GM23338 (cell line): ENCODE measurements around the gene HOXA9. TPM values are rescaled to one million over a fixed set of nuclear protein-coding genes. Genes with fewer than 3 reads are reported as not detected.

Source experiments
- ATAC-seq: fragments of 200-7000 bp; cut with Tn5 transposase; 3 replicates; pipeline ENCODE4 v1.9.1; 2020
- DNase-seq: peaks from one replicate; pipeline ENCODE4 v3.0.0-alpha.2; 2015; ENCODE audit warnings: low spot score
- H2AFZ ChIP-seq: fragments of 200-600 bp; sonication (generic); 2 replicates; pipeline ENCODE4 v1.8.0; 2016; ENCODE audit warnings: antibody characterized with exemption, mild to moderate bottlenecking, moderate library complexity
- H3F3A ChIP-seq: fragments of 200-600 bp; sonication (generic); replicated peaks from 2 replicates; pipeline ENCODE4 v1.8.0; 2017; ENCODE audit warnings: antibody characterized with exemption, mixed run types, low read depth
- H3K27ac ChIP-seq: fragments of 200-600 bp; sonication (generic); 2 replicates; pipeline ENCODE4 v1.6.1; 2016; ENCODE audit warnings: low read depth
- H3K27me3 ChIP-seq: fragments of 200-600 bp; sonication (generic); 2 replicates; pipeline ENCODE4 v1.8.0; 2016; ENCODE audit warnings: mild to moderate bottlenecking, mixed run types, moderate library complexity; ENCODE audit not compliant: insufficient read depth
- H3K36me3 ChIP-seq: fragments of 200-600 bp; sonication (generic); 2 replicates; pipeline ENCODE4 v1.8.0; 2016; ENCODE audit warnings: mild to moderate bottlenecking; ENCODE audit not compliant: insufficient read depth
- H3K4me1 ChIP-seq: fragments of 200-600 bp; sonication (generic); 2 replicates; pipeline ENCODE4 v1.8.0; 2016; ENCODE audit warnings: mild to moderate bottlenecking, moderate library complexity; ENCODE audit not compliant: insufficient read depth
- H3K4me2 ChIP-seq: fragments of 200-600 bp; sonication (generic); 2 replicates; pipeline ENCODE4 v1.7.1; 2017; ENCODE audit warnings: mixed run types
- H3K4me3 ChIP-seq: fragments of 200-600 bp; sonication (generic); 2 replicates; pipeline ENCODE4 v1.6.1; 2016; ENCODE audit warnings: mixed run types
- H3K79me2 ChIP-seq: fragments of 200-600 bp; sonication (generic); replicated peaks from 2 replicates; pipeline ENCODE4 v1.8.0; 2017; ENCODE audit warnings: mild to moderate bottlenecking; ENCODE audit not compliant: insufficient read depth
- H3K9me2 ChIP-seq: fragments of 200-600 bp; sonication (generic); 2 replicates; pipeline ENCODE4 v1.8.0; 2017; ENCODE audit not compliant: insufficient read depth
- H4K20me1 ChIP-seq: fragments of 200-600 bp; sonication (generic); replicated peaks from 2 replicates; pipeline ENCODE4 v1.8.0; 2017; ENCODE audit warnings: mild to moderate bottlenecking; ENCODE audit not compliant: insufficient read depth
- H3K27ac Mint-ChIP-seq: 2 replicates; pipeline ENCODE4 v1.8.0; 2020; ENCODE audit warnings: inconsistent platforms, mild to moderate bottlenecking, moderate library complexity, mixed read lengths
- H3K27me3 Mint-ChIP-seq: 3 replicates; pipeline ENCODE4 v1.8.0; 2022; ENCODE audit warnings: low read depth, mild to moderate bottlenecking, moderate library complexity, mixed read lengths, inconsistent platforms; ENCODE audit not compliant: insufficient read depth, poor library complexity
- H3K36me3 Mint-ChIP-seq: 3 replicates; pipeline ENCODE4 v1.8.0; 2021; ENCODE audit warnings: low read depth, mild to moderate bottlenecking, inconsistent platforms, moderate library complexity, mixed read lengths
- H3K4me1 Mint-ChIP-seq: 3 replicates; pipeline ENCODE4 v1.8.0; 2020; ENCODE audit warnings: mild to moderate bottlenecking, inconsistent platforms, mixed read lengths
- H3K4me3 Mint-ChIP-seq: 3 replicates; pipeline ENCODE4 v1.8.0; 2021; ENCODE audit warnings: moderate library complexity, mild to moderate bottlenecking, inconsistent platforms, mixed read lengths
- H3K9me3 Mint-ChIP-seq: 3 replicates; pipeline ENCODE4 v1.8.0; 2020; ENCODE audit warnings: moderate library complexity, mild to moderate bottlenecking, inconsistent platforms, mixed read lengths
- EZH2 ChIP-seq: fragments of 200-600 bp; sonication (generic); IDR thresholded peaks from one replicate; pipeline ENCODE4 v1.8.0; 2017; ENCODE audit warnings: antibody characterized with exemption, mild to moderate bottlenecking, low read depth; ENCODE audit not compliant: unreplicated experiment
- EZH2phosphoT487 ChIP-seq: fragments of 200-600 bp; sonication (generic); IDR thresholded peaks from one replicate; pipeline ENCODE4 v1.8.1; 2018; ENCODE audit warnings: antibody characterized with exemption; ENCODE audit not compliant: unreplicated experiment
- JUNB ChIP-seq: IDR thresholded peaks from one replicate; pipeline ENCODE4 v1.6.1; 2016; ENCODE audit warnings: antibody characterized with exemption; ENCODE audit not compliant: unreplicated experiment
- NANOG ChIP-seq: IDR thresholded peaks from 2 replicates; pipeline ENCODE4 v1.6.1; 2016; ENCODE audit warnings: antibody characterized with exemption, borderline replicate concordance
- POLR2AphosphoS5 ChIP-seq: IDR thresholded peaks from 2 replicates; pipeline ENCODE4 v1.6.1; 2016; ENCODE audit warnings: antibody characterized with exemption, low read depth
- STAT1 ChIP-seq: IDR thresholded peaks from one replicate; pipeline ENCODE4 v1.6.1; 2016; ENCODE audit warnings: antibody characterized with exemption; ENCODE audit not compliant: unreplicated experiment
- polyA plus RNA-seq: library from polyadenylated mRNA; unstranded; fragments of >200 nt; fragmentation: Nextera tagmentation; extraction: Ambion mirVana; gene quantifications from 2 replicates; pipeline ENCODE4 v1.2.1, GENCODE V29; 2016
- total RNA-seq: library from RNA; depleted of rRNA; stranded (reverse); fragments of >200 nt; shearing (Covaris generic); gene quantifications from 2 replicates; pipeline ENCODE4 v1.2.3, GENCODE V29; 2014
- TF ChIP-seq, protein P1 (sequence below), 2 experiments: fragments of 200-600 bp in 1 of 2; sonication (generic) in 1 of 2; conservative IDR thresholded peaks; 2 replicates each; pipeline versions ENCODE4 v1.5.1 to v1.6.1; 2016 to 2017; ENCODE audit warnings: antibody characterized with exemption in 2 of 2, low read depth in 2 of 2, mild to moderate bottlenecking in 2 of 2, moderate library complexity in 1 of 2
- TF ChIP-seq, protein P2 (sequence below): IDR thresholded peaks from 2 replicates; pipeline ENCODE4 v1.6.1; 2016; ENCODE audit warnings: antibody characterized with exemption

HOXA9 gene
- total and polyA plus RNA-seq, 2 experiments from 2014 or later, result not detected

DNA sequence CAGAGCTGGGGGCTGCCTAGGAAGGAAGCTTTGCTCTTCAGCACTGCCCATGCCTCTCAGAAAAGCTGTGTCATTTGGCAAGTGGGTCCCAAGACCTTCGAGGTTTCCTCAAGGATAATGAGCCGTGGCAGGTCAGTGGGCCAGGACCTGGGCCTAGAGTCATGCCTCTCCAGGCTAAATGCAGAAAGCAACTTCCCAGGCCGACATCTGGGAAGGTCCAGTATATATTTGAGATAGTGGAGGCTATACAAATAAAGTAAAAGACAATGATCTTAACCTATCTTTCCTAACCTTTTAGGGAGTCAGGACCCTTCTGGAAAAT lies 11.1 kb upstream of the HOXA9 start:
- H3K9me2 ChIP-seq, result no peaks in the 10 kb centered on the region
- H3K79me2 ChIP-seq, result no peaks in the 10 kb centered on the region
- peaks cover 22% of the 10 kb centered on the region for H3K4me1 Mint-ChIP-seq
- no peak for DNase-seq
- no peak overlapping the region for H2AFZ ChIP-seq
- H3K4me3 Mint-ChIP-seq, result no peak overlapping the region
- peaks cover 95% of the 10 kb centered on the region for H3K27me3 Mint-ChIP-seq
- no peak overlapping the region for H3K27ac Mint-ChIP-seq
- no peaks in the 10 kb centered on the region for H3K36me3 ChIP-seq
- H4K20me1 ChIP-seq, result peaks cover 52% of the 10 kb centered on the region
- H3K4me2 ChIP-seq, result no peak overlapping the region
- H3K4me1 ChIP-seq, result peaks cover 36% of the 10 kb centered on the region
- peaks cover 42% of the 10 kb centered on the region for H3F3A ChIP-seq
- ATAC-seq, result no peak
- H3K4me3 ChIP-seq, result no peak overlapping the region
- H3K27ac ChIP-seq, result no peak overlapping the region
- no peak for TF ChIP-seq POLR2AphosphoS5
- TF ChIP-seq, protein P1, sequence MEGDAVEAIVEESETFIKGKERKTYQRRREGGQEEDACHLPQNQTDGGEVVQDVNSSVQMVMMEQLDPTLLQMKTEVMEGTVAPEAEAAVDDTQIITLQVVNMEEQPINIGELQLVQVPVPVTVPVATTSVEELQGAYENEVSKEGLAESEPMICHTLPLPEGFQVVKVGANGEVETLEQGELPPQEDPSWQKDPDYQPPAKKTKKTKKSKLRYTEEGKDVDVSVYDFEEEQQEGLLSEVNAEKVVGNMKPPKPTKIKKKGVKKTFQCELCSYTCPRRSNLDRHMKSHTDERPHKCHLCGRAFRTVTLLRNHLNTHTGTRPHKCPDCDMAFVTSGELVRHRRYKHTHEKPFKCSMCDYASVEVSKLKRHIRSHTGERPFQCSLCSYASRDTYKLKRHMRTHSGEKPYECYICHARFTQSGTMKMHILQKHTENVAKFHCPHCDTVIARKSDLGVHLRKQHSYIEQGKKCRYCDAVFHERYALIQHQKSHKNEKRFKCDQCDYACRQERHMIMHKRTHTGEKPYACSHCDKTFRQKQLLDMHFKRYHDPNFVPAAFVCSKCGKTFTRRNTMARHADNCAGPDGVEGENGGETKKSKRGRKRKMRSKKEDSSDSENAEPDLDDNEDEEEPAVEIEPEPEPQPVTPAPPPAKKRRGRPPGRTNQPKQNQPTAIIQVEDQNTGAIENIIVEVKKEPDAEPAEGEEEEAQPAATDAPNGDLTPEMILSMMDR (conservative IDR thresholded peaks at IDR 0.05; ENCODE audit: low read depth in 2 of 2), result no peak
- TF ChIP-seq, protein P2, sequence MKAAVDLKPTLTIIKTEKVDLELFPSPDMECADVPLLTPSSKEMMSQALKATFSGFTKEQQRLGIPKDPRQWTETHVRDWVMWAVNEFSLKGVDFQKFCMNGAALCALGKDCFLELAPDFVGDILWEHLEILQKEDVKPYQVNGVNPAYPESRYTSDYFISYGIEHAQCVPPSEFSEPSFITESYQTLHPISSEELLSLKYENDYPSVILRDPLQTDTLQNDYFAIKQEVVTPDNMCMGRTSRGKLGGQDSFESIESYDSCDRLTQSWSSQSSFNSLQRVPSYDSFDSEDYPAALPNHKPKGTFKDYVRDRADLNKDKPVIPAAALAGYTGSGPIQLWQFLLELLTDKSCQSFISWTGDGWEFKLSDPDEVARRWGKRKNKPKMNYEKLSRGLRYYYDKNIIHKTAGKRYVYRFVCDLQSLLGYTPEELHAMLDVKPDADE, result no peak
- no peak for TF ChIP-seq JUNB
- no peak for TF ChIP-seq NANOG
- peaks cover 100% of the 10 kb centered on the region for H3K27me3 ChIP-seq
- H3K9me3 Mint-ChIP-seq, result peaks cover 8% of the 10 kb centered on the region; the same call in 2 of the 3 replicates
- H3K36me3 Mint-ChIP-seq, result no peaks in the 10 kb centered on the region; the same call in 2 of the 3 replicates

DNA sequence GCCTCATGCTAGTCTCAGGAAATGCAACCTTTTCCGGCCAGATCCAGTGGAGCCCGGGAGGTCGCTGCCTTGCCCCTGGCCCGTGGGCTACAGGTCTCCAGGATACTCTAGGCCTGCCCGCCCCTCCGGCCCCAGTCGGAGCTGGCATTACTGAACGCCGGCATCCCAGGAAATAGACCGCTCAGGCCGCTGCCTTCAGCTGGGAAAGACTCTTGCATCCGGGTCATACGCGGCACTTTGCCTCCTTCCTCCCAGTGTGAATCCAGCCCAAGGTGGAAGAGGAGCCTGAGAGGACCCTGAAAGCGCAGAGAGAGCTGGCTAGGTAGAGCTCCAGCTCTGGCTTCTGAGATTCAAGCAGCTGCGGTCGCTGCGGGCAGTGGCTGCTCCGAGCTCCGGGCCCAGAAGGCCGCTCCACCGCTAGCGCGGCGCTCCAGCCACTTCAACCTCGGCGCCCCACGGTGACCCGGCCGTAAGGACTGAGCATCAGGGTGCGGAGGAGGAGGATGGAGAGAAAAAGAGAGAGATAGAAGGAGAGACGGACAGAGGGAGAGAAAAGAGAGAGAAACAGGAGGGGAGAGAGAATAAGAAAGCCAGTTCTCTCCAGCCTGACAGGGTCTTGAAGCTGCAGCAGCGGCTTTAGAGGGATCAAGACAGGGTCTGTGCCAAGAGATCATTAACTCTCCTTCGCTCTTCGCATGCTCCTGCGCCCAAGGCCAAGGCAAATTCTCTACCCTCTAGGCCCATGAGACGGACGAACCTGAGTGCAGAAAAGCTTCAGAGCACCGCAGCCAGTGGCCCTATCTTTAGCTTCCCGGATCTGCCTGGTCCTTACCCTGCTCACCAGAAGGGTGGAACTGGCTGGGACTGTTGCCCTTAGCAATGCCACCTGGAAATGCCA lies 10.5 kb upstream of the HOXA9 start:
- Mint-ChIP-seq H3K36me3 (no peaks in the 10 kb centered on the region; the same call in 2 of the 3 replicates), H3K27me3 (peaks cover 95% of the 10 kb centered on the region), H3K9me3 (peaks cover 10% of the 10 kb centered on the region; the same call in 2 of the 3 replicates), H3K27ac (no peak overlapping the region), H3K4me3 (no peak overlapping the region), H3K4me1 (peaks cover 22% of the 10 kb centered on the region)
- Histone ChIP-seq H3K4me1 (peaks cover 36% of the 10 kb centered on the region), H4K20me1 (peaks cover 53% of the 10 kb centered on the region), H3K27me3 (peaks cover 100% of the 10 kb centered on the region), H3K27ac (no peak overlapping the region), H3K79me2 (no peaks in the 10 kb centered on the region), H3K36me3 (no peaks in the 10 kb centered on the region), H3F3A (peaks cover 47% of the 10 kb centered on the region), H3K4me3 (no peak overlapping the region), H2AFZ (no peak overlapping the region), H3K4me2 (no peak overlapping the region; the same call in 1 of the 2 replicates), H3K9me2 (no peaks in the 10 kb centered on the region)
- ATAC-seq, result no peak
- TF ChIP-seq EZH2phosphoT487 (peak; percentile 79), STAT1 (no peak), EZH2 (peak; percentile 95)
- DNase-seq, result peak; percentile 60
